Measurements from ENCODE around the gene RAB20. TPM values are rescaled to one million over a fixed set of nuclear protein-coding genes. Genes with fewer than 3 reads are reported as not detected.

RAB20 gene
- polyA plus RNA-seq, 2 donors, result 1.0 to 2.3 TPM

GRCh38 chr13:110518571-110518970, 43.0 kb downstream of the RAB20 start:
- Histone ChIP-seq H3K27me3 (ENCODE audit: control insufficient read depth in 1 of 2, insufficient read depth in 2 of 2, low read length in 2 of 2) (no peaks in the 10 kb centered on the region), H3K4me1 (ENCODE audit: control insufficient read depth in 2 of 2, insufficient read depth in 2 of 2, low read length in 1 of 2) (no peaks in the 10 kb centered on the region), H3K4me3 (ENCODE audit: low read depth in 1 of 2, low read length in 2 of 2) (no peak overlapping the region), H3K27ac (ENCODE audit: low read depth in 2 of 2, low read length in 1 of 2) (no peak overlapping the region), H3K36me3 (ENCODE audit: control insufficient read depth in 2 of 2, insufficient read depth in 2 of 2, low read length in 1 of 2) (no peaks in the 10 kb centered on the region), H3K9me3 (ENCODE audit: control insufficient read depth in 2 of 2, insufficient read depth in 1 of 2, low read depth in 1 of 2, low read length in 1 of 2) (no peaks in the 10 kb centered on the region)
- WGBS, 2 donors, result 75 to 81% methylated on average over 11 of the region's 11 CpGs

- H3K4me1 ChIP-seq (ENCODE audit: control insufficient read depth in 2 of 2, insufficient read depth in 2 of 2, low read length in 1 of 2), result no peaks in the 10 kb centered on the region
- H3K36me3 ChIP-seq (ENCODE audit: control insufficient read depth in 2 of 2, insufficient read depth in 2 of 2, low read length in 1 of 2), result no peaks in the 10 kb centered on the region
- H3K27me3 ChIP-seq (ENCODE audit: control insufficient read depth in 1 of 2, insufficient read depth in 2 of 2, low read length in 2 of 2), result no peaks in the 10 kb centered on the region
- no peak overlapping the region for H3K4me3 ChIP-seq (ENCODE audit: low read depth in 1 of 2, low read length in 2 of 2)
- H3K27ac ChIP-seq (ENCODE audit: low read depth in 2 of 2, low read length in 1 of 2), result no peak overlapping the region
- WGBS, 2 donors, result 83 to 84% methylated on average over 8 of the region's 8 CpGs
- H3K9me3 ChIP-seq (ENCODE audit: control insufficient read depth in 2 of 2, insufficient read depth in 1 of 2, low read depth in 1 of 2, low read length in 1 of 2), result no peaks in the 10 kb centered on the region
These were observed 43.3 kb downstream of the RAB20 start for GRCh38 chr13:110518226-110518525.

- Histone ChIP-seq H3K27me3 (ENCODE audit: control insufficient read depth in 1 of 2, insufficient read depth in 2 of 2, low read length in 2 of 2) (no peaks in the 10 kb centered on the region), H3K36me3 (ENCODE audit: control insufficient read depth in 2 of 2, insufficient read depth in 2 of 2, low read length in 1 of 2) (no peaks in the 10 kb centered on the region), H3K27ac (ENCODE audit: low read depth in 2 of 2, low read length in 1 of 2) (no peak overlapping the region), H3K9me3 (ENCODE audit: control insufficient read depth in 2 of 2, insufficient read depth in 1 of 2, low read depth in 1 of 2, low read length in 1 of 2) (no peaks in the 10 kb centered on the region), H3K4me3 (ENCODE audit: low read depth in 1 of 2, low read length in 2 of 2) (no peak overlapping the region), H3K4me1 (ENCODE audit: control insufficient read depth in 2 of 2, insufficient read depth in 2 of 2, low read length in 1 of 2) (no peaks in the 10 kb centered on the region)
- 58 to 62% methylated on average over 7 of the region's 7 CpGs for WGBS, 2 donors
These were observed 43.9 kb downstream of the RAB20 start for GRCh38 chr13:110517505-110518225.

- no peaks in the 10 kb centered on the region for H3K27me3 ChIP-seq (ENCODE audit: control insufficient read depth in 1 of 2, insufficient read depth in 2 of 2, low read length in 2 of 2)
- H3K4me3 ChIP-seq (ENCODE audit: low read depth in 1 of 2, low read length in 2 of 2), result no peak overlapping the region
- no peaks in the 10 kb centered on the region for H3K4me1 ChIP-seq (ENCODE audit: control insufficient read depth in 2 of 2, insufficient read depth in 2 of 2, low read length in 1 of 2)
- peaks cover 0 to 2% of the 10 kb centered on the region in 2 donors for H3K36me3 ChIP-seq (ENCODE audit: control insufficient read depth in 2 of 2, insufficient read depth in 2 of 2, low read length in 1 of 2)
- no peak overlapping the region for H3K27ac ChIP-seq (ENCODE audit: low read depth in 2 of 2, low read length in 1 of 2)
- 75 to 81% methylated on average over 12 of the region's 12 CpGs for WGBS, 2 donors
- no peaks in the 10 kb centered on the region for H3K9me3 ChIP-seq (ENCODE audit: control insufficient read depth in 2 of 2, insufficient read depth in 1 of 2, low read depth in 1 of 2, low read length in 1 of 2)
These were observed 45.0 kb downstream of the RAB20 start for GRCh38 chr13:110516500-110516899.

GRCh38 chr13:110512198-110512740, 49.3 kb downstream of the RAB20 start:
- WGBS, 2 donors, result 82 to 86% methylated on average over 17 of the region's 17 CpGs
- no peaks in the 10 kb centered on the region for H3K9me3 ChIP-seq (ENCODE audit: control insufficient read depth in 2 of 2, insufficient read depth in 1 of 2, low read depth in 1 of 2, low read length in 1 of 2)
- peaks cover 0 to 4% of the 10 kb centered on the region in 2 donors for H3K36me3 ChIP-seq (ENCODE audit: control insufficient read depth in 2 of 2, insufficient read depth in 2 of 2, low read length in 1 of 2)
- H3K27ac ChIP-seq (ENCODE audit: low read depth in 2 of 2, low read length in 1 of 2), result no peak overlapping the region
- peaks cover 0 to 9% of the 10 kb centered on the region in 2 donors for H3K4me1 ChIP-seq (ENCODE audit: control insufficient read depth in 2 of 2, insufficient read depth in 2 of 2, low read length in 1 of 2)
- no peak overlapping the region for H3K4me3 ChIP-seq (ENCODE audit: low read depth in 1 of 2, low read length in 2 of 2)
- no peaks in the 10 kb centered on the region for H3K27me3 ChIP-seq (ENCODE audit: control insufficient read depth in 1 of 2, insufficient read depth in 2 of 2, low read length in 2 of 2)

GRCh38 chr13:110511509-110512181, 49.9 kb downstream of the RAB20 start:
- H3K36me3 ChIP-seq (ENCODE audit: control insufficient read depth in 2 of 2, insufficient read depth in 2 of 2, low read length in 1 of 2), result peaks cover 0 to 4% of the 10 kb centered on the region in 2 donors
- H3K9me3 ChIP-seq (ENCODE audit: control insufficient read depth in 2 of 2, insufficient read depth in 1 of 2, low read depth in 1 of 2, low read length in 1 of 2), result no peaks in the 10 kb centered on the region
- no peaks in the 10 kb centered on the region for H3K27me3 ChIP-seq (ENCODE audit: control insufficient read depth in 1 of 2, insufficient read depth in 2 of 2, low read length in 2 of 2)
- H3K4me1 ChIP-seq (ENCODE audit: control insufficient read depth in 2 of 2, insufficient read depth in 2 of 2, low read length in 1 of 2), result peaks cover 0 to 13% of the 10 kb centered on the region in 2 donors
- no peak overlapping the region for H3K4me3 ChIP-seq (ENCODE audit: low read depth in 1 of 2, low read length in 2 of 2)
- WGBS, 2 donors, result 91 to 92% methylated on average over 31 of the region's 31 CpGs
- no peak overlapping the region for H3K27ac ChIP-seq (ENCODE audit: low read depth in 2 of 2, low read length in 1 of 2)

GRCh38 chr13:110509971-110510786, 51.3 kb downstream of the RAB20 start:
- no peak overlapping the region for H3K4me3 ChIP-seq (ENCODE audit: low read depth in 1 of 2, low read length in 2 of 2)
- peaks cover 0 to 7% of the 10 kb centered on the region in 2 donors for H3K36me3 ChIP-seq (ENCODE audit: control insufficient read depth in 2 of 2, insufficient read depth in 2 of 2, low read length in 1 of 2)
- H3K4me1 ChIP-seq (ENCODE audit: control insufficient read depth in 2 of 2, insufficient read depth in 2 of 2, low read length in 1 of 2), result peaks cover 0 to 13% of the 10 kb centered on the region in 2 donors
- 64 to 69% methylated on average over 18 of the region's 18 CpGs for WGBS, 2 donors
- no peaks in the 10 kb centered on the region for H3K27me3 ChIP-seq (ENCODE audit: control insufficient read depth in 1 of 2, insufficient read depth in 2 of 2, low read length in 2 of 2)
- peak overlapping the region in 1 of 2 donors; percentile 1 for H3K27ac ChIP-seq (ENCODE audit: low read depth in 2 of 2, low read length in 1 of 2)
- H3K9me3 ChIP-seq (ENCODE audit: control insufficient read depth in 2 of 2, insufficient read depth in 1 of 2, low read depth in 1 of 2, low read length in 1 of 2), result no peaks in the 10 kb centered on the region

- peaks cover 0 to 7% of the 10 kb centered on the region in 2 donors for H3K36me3 ChIP-seq (ENCODE audit: control insufficient read depth in 2 of 2, insufficient read depth in 2 of 2, low read length in 1 of 2)
- H3K4me1 ChIP-seq (ENCODE audit: control insufficient read depth in 2 of 2, insufficient read depth in 2 of 2, low read length in 1 of 2), result peaks cover 0 to 13% of the 10 kb centered on the region in 2 donors
- no peak overlapping the region for H3K27ac ChIP-seq (ENCODE audit: low read depth in 2 of 2, low read length in 1 of 2)
- H3K27me3 ChIP-seq (ENCODE audit: control insufficient read depth in 1 of 2, insufficient read depth in 2 of 2, low read length in 2 of 2), result no peaks in the 10 kb centered on the region
- H3K4me3 ChIP-seq (ENCODE audit: low read depth in 1 of 2, low read length in 2 of 2), result no peak overlapping the region
- WGBS, 2 donors, result 60 to 61% methylated on average over 4 of the region's 4 CpGs
- H3K9me3 ChIP-seq (ENCODE audit: control insufficient read depth in 2 of 2, insufficient read depth in 1 of 2, low read depth in 1 of 2, low read length in 1 of 2), result no peaks in the 10 kb centered on the region
These were observed 52.0 kb downstream of the RAB20 start for GRCh38 chr13:110509478-110509926.

GRCh38 chr13:110507678-110508381, 53.7 kb downstream of the RAB20 start:
- H3K4me3 ChIP-seq (ENCODE audit: low read depth in 1 of 2, low read length in 2 of 2), result no peak overlapping the region
- peak overlapping the region; percentile 55 to 67 for H3K27ac ChIP-seq (ENCODE audit: low read depth in 2 of 2, low read length in 1 of 2)
- WGBS, 2 donors, result 58 to 74% methylated on average over 23 of the region's 23 CpGs

More at GRCh38 chr13:110507678-110508381, 53.7 kb downstream of the RAB20 start:
- Histone ChIP-seq H3K36me3 (ENCODE audit: control insufficient read depth in 2 of 2, insufficient read depth in 2 of 2, low read length in 1 of 2) (peaks cover 0 to 10% of the 10 kb centered on the region in 2 donors), H3K9me3 (ENCODE audit: control insufficient read depth in 2 of 2, insufficient read depth in 1 of 2, low read depth in 1 of 2, low read length in 1 of 2) (no peaks in the 10 kb centered on the region), H3K27me3 (ENCODE audit: control insufficient read depth in 1 of 2, insufficient read depth in 2 of 2, low read length in 2 of 2) (no peaks in the 10 kb centered on the region), H3K4me1 (ENCODE audit: control insufficient read depth in 2 of 2, insufficient read depth in 2 of 2, low read length in 1 of 2) (peaks cover 0 to 13% of the 10 kb centered on the region in 2 donors)
